AG04450 (cell line): ENCODE data around the gene COBLL1. TPM values are rescaled to one million over a fixed set of nuclear protein-coding genes. Genes with fewer than 3 reads are reported as not detected.

Experiments
- CTCF ChIA-PET: fragments of 300-600, 350-600 bp; formaldehyde crosslinking; extraction: SDS; loops from one replicate; lab custom pipeline; 2022; ENCODE audit warnings: antibody characterized with exemption, inconsistent platforms; lab: Charles Lee
- POLR2A ChIA-PET: fragments of 350-600 bp; formaldehyde crosslinking; extraction: SDS; loops from one replicate; lab custom pipeline; 2021; ENCODE audit warnings: antibody characterized with exemption, inconsistent platforms; lab: Yijun Ruan, JAX
- DNase-seq: peaks from one replicate; pipeline ENCODE4 v3.0.0-alpha.2; 2011; ENCODE audit warnings: low read depth, low spot score
- H3K27ac ChIP-seq: one replicate; pipeline ENCODE4 v1.5.1; 2012; ENCODE audit warnings: low read depth, low read length, control low read depth
- H3K27me3 ChIP-seq: one replicate; pipeline ENCODE4 v1.6.0; 2012; ENCODE audit warnings: low read length; ENCODE audit not compliant: control insufficient read depth, insufficient read depth
- H3K4me3 ChIP-seq: 2 replicates; pipeline ENCODE4 v1.5.1; 2011; ENCODE audit warnings: mild to moderate bottlenecking, low read depth, low read length, control low read depth
- H3K9me3 ChIP-seq: 2 replicates; pipeline ENCODE4 v1.5.1; 2012; ENCODE audit warnings: low read length; ENCODE audit not compliant: control insufficient read depth, insufficient read depth
- polyA plus RNA-seq: library from polyadenylated mRNA; depleted of rRNA; stranded (reverse); fragments of >200 nt; gene quantifications from 2 replicates; pipeline ENCODE4 v1.2.3, GENCODE V29; 2011
- TF ChIP-seq, protein P1 (sequence below): IDR thresholded peaks from 2 replicates; pipeline ENCODE4 v1.5.1; 2011; ENCODE audit warnings: low read depth, low read length, control low read depth, inconsistent platforms

Gene COBLL1
- polyA plus RNA-seq, 1 experiment, result 0.79 TPM

DNA sequence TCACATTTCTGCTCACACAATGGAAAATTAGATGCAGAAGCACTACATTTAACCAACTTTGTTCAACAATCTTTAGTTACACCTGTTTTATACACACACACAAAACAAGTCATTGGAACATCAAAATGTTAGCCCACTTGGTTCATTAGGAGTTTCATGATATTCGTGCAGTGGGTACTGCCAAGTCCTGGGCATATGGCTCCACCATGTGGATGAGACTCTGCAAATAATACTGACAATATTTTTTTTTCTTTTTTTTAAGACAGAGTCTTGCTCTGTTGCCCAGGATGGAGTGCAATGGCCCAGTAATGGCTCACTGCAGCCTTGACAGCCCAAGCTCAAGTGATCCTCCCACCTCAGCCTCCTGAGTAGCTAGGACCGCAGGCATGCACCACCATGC is 185.9 kb downstream of the COBLL1 start:
- POLR2A ChIA-PET, result no interaction called here
- CTCF ChIA-PET, result no interaction called here
- TF ChIP-seq, protein P1, sequence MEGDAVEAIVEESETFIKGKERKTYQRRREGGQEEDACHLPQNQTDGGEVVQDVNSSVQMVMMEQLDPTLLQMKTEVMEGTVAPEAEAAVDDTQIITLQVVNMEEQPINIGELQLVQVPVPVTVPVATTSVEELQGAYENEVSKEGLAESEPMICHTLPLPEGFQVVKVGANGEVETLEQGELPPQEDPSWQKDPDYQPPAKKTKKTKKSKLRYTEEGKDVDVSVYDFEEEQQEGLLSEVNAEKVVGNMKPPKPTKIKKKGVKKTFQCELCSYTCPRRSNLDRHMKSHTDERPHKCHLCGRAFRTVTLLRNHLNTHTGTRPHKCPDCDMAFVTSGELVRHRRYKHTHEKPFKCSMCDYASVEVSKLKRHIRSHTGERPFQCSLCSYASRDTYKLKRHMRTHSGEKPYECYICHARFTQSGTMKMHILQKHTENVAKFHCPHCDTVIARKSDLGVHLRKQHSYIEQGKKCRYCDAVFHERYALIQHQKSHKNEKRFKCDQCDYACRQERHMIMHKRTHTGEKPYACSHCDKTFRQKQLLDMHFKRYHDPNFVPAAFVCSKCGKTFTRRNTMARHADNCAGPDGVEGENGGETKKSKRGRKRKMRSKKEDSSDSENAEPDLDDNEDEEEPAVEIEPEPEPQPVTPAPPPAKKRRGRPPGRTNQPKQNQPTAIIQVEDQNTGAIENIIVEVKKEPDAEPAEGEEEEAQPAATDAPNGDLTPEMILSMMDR, result no peak
- no peaks in the 10 kb centered on the region for H3K9me3 ChIP-seq
- DNase-seq, result no peak
- no peak overlapping the region for H3K27ac ChIP-seq
- H3K4me3 ChIP-seq, result no peak overlapping the region
- no peaks in the 10 kb centered on the region for H3K27me3 ChIP-seq

DNA sequence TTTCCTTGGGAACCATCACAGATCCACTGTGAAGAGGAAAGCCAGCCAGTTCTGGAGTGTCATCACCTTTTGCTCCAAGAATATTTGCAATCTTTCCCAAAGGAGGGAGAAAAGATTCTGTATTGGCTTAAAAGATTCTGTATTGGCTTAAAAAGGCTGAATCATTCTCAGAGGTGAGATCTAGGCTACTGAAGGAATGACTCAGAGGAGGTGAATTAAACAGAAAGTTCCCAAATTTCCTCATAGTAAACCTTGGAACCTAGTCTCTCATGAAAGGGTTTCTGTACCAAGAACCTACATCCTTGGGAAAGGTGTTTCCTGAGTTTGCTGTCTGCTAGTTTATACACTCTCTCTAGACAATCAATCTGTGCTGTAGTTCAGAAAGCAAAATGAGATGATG is 186.3 kb downstream of the COBLL1 start:
- POLR2A ChIA-PET, result no interaction called here
- Histone ChIP-seq H3K27me3 (no peaks in the 10 kb centered on the region), H3K27ac (no peak overlapping the region), H3K9me3 (no peaks in the 10 kb centered on the region), H3K4me3 (no peak overlapping the region)
- DNase-seq, result no peak
- TF ChIP-seq, protein P1, result no peak
- CTCF ChIA-PET, result interaction anchor here (0.7 kb wide), 1 partner anchor 95 kb away, joined by 3 read pairs; no protein-coding TSS in a partner anchor

DNA sequence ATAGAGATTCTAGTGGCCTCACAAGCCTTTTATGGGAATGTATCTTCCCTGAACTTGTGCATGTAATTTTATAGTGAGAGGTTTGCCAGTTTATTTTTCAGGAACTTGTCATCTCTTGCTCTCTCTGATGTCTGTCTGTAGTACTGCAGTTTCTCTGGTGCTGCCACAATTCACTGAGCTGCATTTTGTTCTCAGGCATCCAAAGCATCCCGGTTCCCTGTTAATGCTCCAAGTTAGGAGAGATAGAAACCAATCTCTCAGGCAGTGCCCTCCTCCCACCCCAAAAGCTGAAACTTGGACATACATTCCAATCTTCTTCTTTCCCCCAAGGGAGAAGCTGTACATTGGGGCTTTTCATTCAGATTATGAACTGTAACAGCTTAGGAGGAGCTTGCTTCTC is 190.3 kb downstream of the COBLL1 start:
- H3K9me3 ChIP-seq, result no peaks in the 10 kb centered on the region
- H3K27ac ChIP-seq, result no peak overlapping the region
- TF ChIP-seq, protein P1, result no peak
- H3K4me3 ChIP-seq, result no peak overlapping the region
- H3K27me3 ChIP-seq, result no peaks in the 10 kb centered on the region
- ChIA-PET CTCF (no interaction called here), POLR2A (no interaction called here)
- DNase-seq, result no peak

DNA sequence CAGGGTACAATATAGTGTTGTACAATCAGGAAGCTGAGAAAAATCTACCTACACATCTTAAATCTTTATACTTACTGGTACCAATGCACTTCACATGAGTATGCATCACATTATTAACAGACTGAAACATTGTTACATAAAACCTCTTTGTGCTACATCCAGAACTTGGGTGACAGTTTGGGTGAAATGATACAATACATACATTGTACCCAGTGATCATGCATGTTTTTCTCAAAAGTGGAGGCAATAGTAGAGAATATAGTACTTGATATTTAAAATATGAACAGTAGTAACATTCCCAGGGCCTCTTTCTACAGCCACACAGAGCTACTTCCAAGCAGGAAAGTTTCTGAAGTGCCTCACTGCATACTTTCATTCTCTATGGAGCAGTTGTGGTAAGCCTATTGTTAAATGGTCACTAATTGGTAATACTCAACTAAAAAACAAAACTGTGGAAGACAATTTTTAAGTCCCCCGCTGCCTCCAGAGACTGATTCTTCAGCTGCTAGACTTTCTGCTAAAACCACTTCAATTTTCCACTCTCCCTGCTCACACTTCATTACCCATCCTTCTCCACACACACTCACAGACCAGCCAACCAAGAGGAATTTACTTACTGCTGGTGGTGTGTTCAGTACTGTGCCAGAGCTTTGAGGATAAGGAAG is 197.5 kb downstream of the COBLL1 start:
- CTCF ChIA-PET, result no interaction called here

More for the DNA sequence above, 197.5 kb downstream of the COBLL1 start:
- Histone ChIP-seq H3K4me3 (no peak overlapping the region), H3K9me3 (no peaks in the 10 kb centered on the region), H3K27ac (no peak overlapping the region), H3K27me3 (no peaks in the 10 kb centered on the region)
- TF ChIP-seq, protein P1, result no peak
- POLR2A ChIA-PET, result no interaction called here
- DNase-seq, result no peak
